Activated CD4-positive, alpha-beta T cell treated with anti-CD3 and anti-CD28 coated beads, Interleukin-2, amount 50 U/mL, for 4 hours (primary cell): ENCODE measurements around the gene CUZD1.
"Not testable (repeated sequence)": the region's sequence is repeated elsewhere in the genome, so short reads cannot be mapped to it uniquely, and the experiment has no call there.

ENCODE experiments used
- DNase-seq, 2 experiments: peaks; one replicate each; pipeline ENCODE4 v3.0.0-alpha.2; 2020

The CUZD1 gene

GRCh38 chr10:122845783-122846332, at the start of gene CUZD1:
Gene CUZD1, minus strand, starts transcription at chr10:122845857. Its CDS starts 14 bp downstream, at chr10:122845843.
- DNase-seq: no peak

- DNase-seq: no peak
These were observed 48.7 kb upstream of the CUZD1 start for GRCh38 chr10:122894261-122894944.

GRCh38 chr10:122884166-122884565, 38.5 kb upstream of the CUZD1 start:
- DNase-seq: no peak

- DNase-seq: no peak
These were observed 37.1 kb upstream of the CUZD1 start for GRCh38 chr10:122882766-122883165.

- DNase-seq: peak; percentile 90 to 95
These were observed 33.9 kb upstream of the CUZD1 start, which contains the start of gene FAM24B for GRCh38 chr10:122879339-122880273. Gene FAM24B, minus strand, starts transcription at chr10:122879581. Its CDS starts 29,066 bp downstream, at chr10:122850515.

GRCh38 chr10:122878799-122879338, 33.2 kb upstream of the CUZD1 start:
- DNase-seq: no peak

- DNase-seq: no peak
These were observed 31.6 kb upstream of the CUZD1 start for GRCh38 chr10:122877264-122877663.

GRCh38 chr10:122876467-122876855, 30.8 kb upstream of the CUZD1 start:
- no peak for DNase-seq

- DNase-seq: no peak
These were observed 30.3 kb upstream of the CUZD1 start for GRCh38 chr10:122875843-122876466.

GRCh38 chr10:122871947-122872346, 26.3 kb upstream of the CUZD1 start:
- not testable (repeated sequence) for DNase-seq

- DNase-seq: not testable (repeated sequence)
These were observed 23.1 kb upstream of the CUZD1 start for GRCh38 chr10:122868768-122869167.

GRCh38 chr10:122866757-122867482, 21.3 kb upstream of the CUZD1 start:
- not testable (repeated sequence) for DNase-seq

GRCh38 chr10:122864901-122865300, 19.2 kb upstream of the CUZD1 start:
- DNase-seq: no peak

- DNase-seq: no peak
These were observed 18.5 kb upstream of the CUZD1 start for GRCh38 chr10:122864194-122864592.

- DNase-seq: no peak
These were observed 17.8 kb upstream of the CUZD1 start for GRCh38 chr10:122863216-122864193.

- no peak for DNase-seq
These were observed 16.1 kb upstream of the CUZD1 start for GRCh38 chr10:122861711-122862161.

GRCh38 chr10:122859527-122859926, 13.9 kb upstream of the CUZD1 start:
- no peak for DNase-seq

GRCh38 chr10:122858042-122858441, 12.4 kb upstream of the CUZD1 start:
- DNase-seq: not testable (repeated sequence)

- no peak for DNase-seq
These were observed 11.2 kb upstream of the CUZD1 start for GRCh38 chr10:122856902-122857301.

- no peak for DNase-seq
These were observed 10.1 kb upstream of the CUZD1 start for GRCh38 chr10:122855745-122856144.

- DNase-seq: no peak
These were observed 9.0 kb upstream of the CUZD1 start for GRCh38 chr10:122854648-122855047.
